Stimulated activated memory B cell treated with anti-CD40 and anti-IgM and Interleukin-4, amounts not matched to agents 10 μg/mL and 1 μg/mL and 100 μg/mL, for 72 hours (primary cell): ENCODE results near the gene MYL3.

Experiments
- ATAC-seq: fragments of 150-1000 bp; cut with Tn5 transposase; 2 replicates; pipeline ENCODE4 v1.10.0; 2021
- H3K27ac Mint-ChIP-seq: one replicate; pipeline ENCODE4 v1.8.0; 2022; ENCODE audit warnings: mild to moderate bottlenecking, mixed read lengths
- H3K27me3 Mint-ChIP-seq: one replicate; pipeline ENCODE4 v1.8.0; 2022; ENCODE audit warnings: mixed read lengths
- H3K36me3 Mint-ChIP-seq: one replicate; pipeline ENCODE4 v1.8.0; 2022; ENCODE audit warnings: mixed read lengths
- H3K4me1 Mint-ChIP-seq: one replicate; pipeline ENCODE4 v1.8.0; 2022; ENCODE audit warnings: mixed read lengths
- H3K4me3 Mint-ChIP-seq: one replicate; pipeline ENCODE4 v1.8.0; 2022; ENCODE audit warnings: mild to moderate bottlenecking, moderate library complexity, mixed read lengths
- H3K9me3 Mint-ChIP-seq: one replicate; pipeline ENCODE4 v1.8.0; 2022; ENCODE audit warnings: mixed read lengths

MYL3 gene

GRCh38 chr3:46845860-46846623, 17.2 kb downstream of the MYL3 start:
- Mint-ChIP-seq H3K27ac (peak overlapping the region; percentile 93), H3K9me3 (peaks cover 14% of the 10 kb centered on the region), H3K36me3 (peaks cover 8% of the 10 kb centered on the region), H3K4me1 (peaks cover 11% of the 10 kb centered on the region), H3K27me3 (no peaks in the 10 kb centered on the region), H3K4me3 (peak overlapping the region; percentile 82)
- ATAC-seq = peak; percentile 94

- H3K27me3 Mint-ChIP-seq = no peaks in the 10 kb centered on the region
- peak overlapping the region; percentile 93 for H3K27ac Mint-ChIP-seq
- peak; percentile 73 for ATAC-seq
- H3K4me3 Mint-ChIP-seq = peak overlapping the region; percentile 82
- H3K36me3 Mint-ChIP-seq = peaks cover 10% of the 10 kb centered on the region
- H3K9me3 Mint-ChIP-seq = peaks cover 16% of the 10 kb centered on the region
- peaks cover 11% of the 10 kb centered on the region for H3K4me1 Mint-ChIP-seq
Measured at GRCh38 chr3:46845397-46845859, 17.8 kb downstream of the MYL3 start.

- peaks cover 15% of the 10 kb centered on the region for H3K36me3 Mint-ChIP-seq
- peaks cover 11% of the 10 kb centered on the region for H3K4me1 Mint-ChIP-seq
- no peak for ATAC-seq
- peak overlapping the region; percentile 93 for H3K27ac Mint-ChIP-seq
- H3K4me3 Mint-ChIP-seq = peak overlapping the region; percentile 82
- peaks cover 21% of the 10 kb centered on the region for H3K9me3 Mint-ChIP-seq
- no peaks in the 10 kb centered on the region for H3K27me3 Mint-ChIP-seq
Measured at GRCh38 chr3:46844881-46845312, 18.3 kb downstream of the MYL3 start.

- H3K36me3 Mint-ChIP-seq = peaks cover 17% of the 10 kb centered on the region
- H3K27me3 Mint-ChIP-seq = no peaks in the 10 kb centered on the region
- peak overlapping the region; percentile 93 for H3K27ac Mint-ChIP-seq
- H3K4me3 Mint-ChIP-seq = peak overlapping the region; percentile 40
- ATAC-seq = no peak
- H3K4me1 Mint-ChIP-seq = peaks cover 11% of the 10 kb centered on the region
- H3K9me3 Mint-ChIP-seq = peaks cover 22% of the 10 kb centered on the region
Measured at GRCh38 chr3:46844397-46844796, 18.8 kb downstream of the MYL3 start.

- no peak overlapping the region for H3K4me3 Mint-ChIP-seq
- H3K36me3 Mint-ChIP-seq = peaks cover 25% of the 10 kb centered on the region
- no peak for ATAC-seq
Measured at GRCh38 chr3:46843508-46843907, 19.7 kb downstream of the MYL3 start.

GRCh38 chr3:46840491-46840890, 22.8 kb downstream of the MYL3 start:
- H3K4me1 Mint-ChIP-seq = peaks cover 7% of the 10 kb centered on the region
- H3K27ac Mint-ChIP-seq = no peak overlapping the region
- peaks cover 42% of the 10 kb centered on the region for H3K9me3 Mint-ChIP-seq
- ATAC-seq = no peak
- peaks cover 39% of the 10 kb centered on the region for H3K36me3 Mint-ChIP-seq
- H3K4me3 Mint-ChIP-seq = no peak overlapping the region
- H3K27me3 Mint-ChIP-seq = no peaks in the 10 kb centered on the region

More at GRCh38 chr3:46843508-46843907, 19.7 kb downstream of the MYL3 start:
- peaks cover 31% of the 10 kb centered on the region for H3K9me3 Mint-ChIP-seq
- no peaks in the 10 kb centered on the region for H3K27me3 Mint-ChIP-seq
- H3K4me1 Mint-ChIP-seq = peaks cover 11% of the 10 kb centered on the region
- no peak overlapping the region for H3K27ac Mint-ChIP-seq

- peaks cover 39% of the 10 kb centered on the region for H3K9me3 Mint-ChIP-seq
- H3K4me1 Mint-ChIP-seq = no peaks in the 10 kb centered on the region
- H3K36me3 Mint-ChIP-seq = peaks cover 39% of the 10 kb centered on the region
- H3K27me3 Mint-ChIP-seq = peaks cover 3% of the 10 kb centered on the region
- no peak overlapping the region for H3K4me3 Mint-ChIP-seq
- ATAC-seq = no peak
- H3K27ac Mint-ChIP-seq = no peak overlapping the region
Measured at GRCh38 chr3:46838301-46838700, 24.9 kb downstream of the MYL3 start.

- Mint-ChIP-seq H3K4me1 (no peaks in the 10 kb centered on the region), H3K36me3 (peaks cover 30% of the 10 kb centered on the region), H3K27me3 (peaks cover 10% of the 10 kb centered on the region), H3K9me3 (peaks cover 27% of the 10 kb centered on the region), H3K4me3 (no peak overlapping the region), H3K27ac (no peak overlapping the region)
- ATAC-seq = no peak
Measured at GRCh38 chr3:46835491-46835890, 27.8 kb downstream of the MYL3 start.

- H3K4me1 Mint-ChIP-seq = no peaks in the 10 kb centered on the region
- no peak overlapping the region for H3K4me3 Mint-ChIP-seq
- peaks cover 10% of the 10 kb centered on the region for H3K27me3 Mint-ChIP-seq
- ATAC-seq = no peak
- H3K27ac Mint-ChIP-seq = no peak overlapping the region
- H3K9me3 Mint-ChIP-seq = peaks cover 23% of the 10 kb centered on the region
- peaks cover 26% of the 10 kb centered on the region for H3K36me3 Mint-ChIP-seq
Measured at GRCh38 chr3:46835054-46835453, 28.2 kb downstream of the MYL3 start.

GRCh38 chr3:46833346-46834300, 29.6 kb downstream of the MYL3 start:
- Mint-ChIP-seq H3K27ac (no peak overlapping the region), H3K4me1 (no peaks in the 10 kb centered on the region), H3K27me3 (peaks cover 10% of the 10 kb centered on the region), H3K4me3 (no peak overlapping the region), H3K9me3 (peaks cover 12% of the 10 kb centered on the region), H3K36me3 (peaks cover 15% of the 10 kb centered on the region)
- peak; percentile 31 for ATAC-seq

GRCh38 chr3:46831841-46832240, 31.4 kb downstream of the MYL3 start:
- no peak for ATAC-seq
- no peaks in the 10 kb centered on the region for H3K36me3 Mint-ChIP-seq
- no peak overlapping the region for H3K27ac Mint-ChIP-seq
- no peak overlapping the region for H3K4me3 Mint-ChIP-seq
- H3K4me1 Mint-ChIP-seq = no peaks in the 10 kb centered on the region
- H3K27me3 Mint-ChIP-seq = peaks cover 10% of the 10 kb centered on the region
- no peaks in the 10 kb centered on the region for H3K9me3 Mint-ChIP-seq

- Mint-ChIP-seq H3K27me3 (peaks cover 10% of the 10 kb centered on the region), H3K9me3 (no peaks in the 10 kb centered on the region), H3K27ac (no peak overlapping the region), H3K36me3 (no peaks in the 10 kb centered on the region), H3K4me3 (no peak overlapping the region), H3K4me1 (no peaks in the 10 kb centered on the region)
- ATAC-seq = no peak
Measured at GRCh38 chr3:46831316-46831715, 31.9 kb downstream of the MYL3 start.

- no peak overlapping the region for H3K27ac Mint-ChIP-seq
- no peaks in the 10 kb centered on the region for H3K36me3 Mint-ChIP-seq
- peaks cover 10% of the 10 kb centered on the region for H3K27me3 Mint-ChIP-seq
- H3K9me3 Mint-ChIP-seq = no peaks in the 10 kb centered on the region
- H3K4me1 Mint-ChIP-seq = no peaks in the 10 kb centered on the region
- H3K4me3 Mint-ChIP-seq = no peak overlapping the region
- no peak for ATAC-seq
Measured at GRCh38 chr3:46830801-46831200, 32.4 kb downstream of the MYL3 start.

GRCh38 chr3:46829699-46830208, 33.5 kb downstream of the MYL3 start:
- Mint-ChIP-seq H3K27me3 (peaks cover 10% of the 10 kb centered on the region), H3K36me3 (no peaks in the 10 kb centered on the region), H3K27ac (no peak overlapping the region), H3K4me3 (no peak overlapping the region), H3K9me3 (no peaks in the 10 kb centered on the region), H3K4me1 (no peaks in the 10 kb centered on the region)
- ATAC-seq = peak; percentile 48

GRCh38 chr3:46825450-46825849, 37.8 kb downstream of the MYL3 start:
- peaks cover 14% of the 10 kb centered on the region for H3K36me3 Mint-ChIP-seq
- H3K27me3 Mint-ChIP-seq = peaks cover 8% of the 10 kb centered on the region
- no peaks in the 10 kb centered on the region for H3K4me1 Mint-ChIP-seq
- H3K4me3 Mint-ChIP-seq = no peak overlapping the region
- H3K27ac Mint-ChIP-seq = no peak overlapping the region
- ATAC-seq = no peak
- H3K9me3 Mint-ChIP-seq = peaks cover 15% of the 10 kb centered on the region
